ENCODE measurements around the gene PFDN2. TPM values are rescaled to one million over a fixed set of nuclear protein-coding genes. Genes with fewer than 3 reads are reported as not detected.

PFDN2 gene
- total RNA-seq, 2 experiments from 2014 or later, result 52.7 to 95.3 TPM

DNA sequence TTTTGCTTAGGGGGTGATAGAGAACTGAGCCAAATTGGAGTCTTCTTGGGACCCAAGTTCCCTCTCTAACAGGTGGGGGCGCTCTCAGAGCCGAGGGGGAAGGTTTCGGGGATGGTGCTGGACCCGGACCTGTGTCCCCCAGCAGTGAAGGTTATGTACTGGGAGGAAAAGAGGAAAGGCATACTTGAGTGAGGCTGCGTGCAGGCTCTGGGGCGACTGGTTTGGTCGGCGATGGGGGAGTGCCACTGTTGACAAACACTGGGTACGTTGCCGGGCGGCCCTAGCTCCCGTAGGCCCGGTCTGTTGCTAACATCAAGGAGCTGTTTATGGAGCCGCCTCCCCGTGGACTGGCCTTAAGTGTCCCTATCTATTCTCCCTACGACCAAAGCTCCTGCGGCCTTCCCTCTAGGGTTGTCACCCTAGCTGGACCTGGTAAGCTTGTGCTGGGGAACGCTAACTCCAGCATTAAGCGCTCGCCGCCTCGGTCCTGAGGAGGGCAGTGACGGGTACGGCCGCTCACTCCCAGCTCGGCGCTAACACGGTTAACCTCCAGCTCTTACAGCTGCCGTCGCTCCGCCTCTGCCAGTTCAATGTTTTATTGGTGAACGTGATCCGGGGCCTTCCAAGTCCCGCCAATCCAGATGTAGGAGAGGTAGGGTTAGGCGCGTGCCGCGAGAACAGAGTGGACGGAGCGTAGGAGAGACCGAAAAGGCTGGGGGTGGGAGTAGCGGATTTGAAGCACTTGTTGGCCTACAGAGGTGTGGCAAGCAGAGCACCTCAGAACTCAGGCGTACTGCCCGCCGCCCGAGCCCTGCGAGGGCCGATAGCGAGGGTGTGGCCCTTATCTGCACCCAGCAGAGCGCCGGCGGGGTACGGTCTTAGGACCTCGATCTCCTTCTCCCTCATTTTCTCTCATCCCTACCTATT lies 48.2 kb upstream of the PFDN2 start, which contains the start of gene PPOX:
Gene PPOX (plus strand): TSS at position 685 of the 927 bp plus-strand sequence. CDS start 422 bp downstream, outside the sequence.
- intact Hi-C loops (cut with micrococcal nuclease; ENCODE audit: unreplicated experiment), result loop anchor here (1.0 kb wide), 1 partner anchor 11 kb away; the partner anchor contains the start of gene B4GALT3
- CTCF ChIA-PET (ENCODE audit: unreplicated experiment), result interaction anchor here (0.6 to 2.0 kb wide), 10 partner anchors 9 to 458 kb away, joined by 3 to 10 read pairs (median 4); partner anchors contain the start of genes APOA2 and B4GALT3
- H3K4me3 ChIP-seq (ENCODE audit: low read depth, low read length, poor library complexity, severe bottlenecking), result peak within 1 kb of the TSS; percentile 79

DNA sequence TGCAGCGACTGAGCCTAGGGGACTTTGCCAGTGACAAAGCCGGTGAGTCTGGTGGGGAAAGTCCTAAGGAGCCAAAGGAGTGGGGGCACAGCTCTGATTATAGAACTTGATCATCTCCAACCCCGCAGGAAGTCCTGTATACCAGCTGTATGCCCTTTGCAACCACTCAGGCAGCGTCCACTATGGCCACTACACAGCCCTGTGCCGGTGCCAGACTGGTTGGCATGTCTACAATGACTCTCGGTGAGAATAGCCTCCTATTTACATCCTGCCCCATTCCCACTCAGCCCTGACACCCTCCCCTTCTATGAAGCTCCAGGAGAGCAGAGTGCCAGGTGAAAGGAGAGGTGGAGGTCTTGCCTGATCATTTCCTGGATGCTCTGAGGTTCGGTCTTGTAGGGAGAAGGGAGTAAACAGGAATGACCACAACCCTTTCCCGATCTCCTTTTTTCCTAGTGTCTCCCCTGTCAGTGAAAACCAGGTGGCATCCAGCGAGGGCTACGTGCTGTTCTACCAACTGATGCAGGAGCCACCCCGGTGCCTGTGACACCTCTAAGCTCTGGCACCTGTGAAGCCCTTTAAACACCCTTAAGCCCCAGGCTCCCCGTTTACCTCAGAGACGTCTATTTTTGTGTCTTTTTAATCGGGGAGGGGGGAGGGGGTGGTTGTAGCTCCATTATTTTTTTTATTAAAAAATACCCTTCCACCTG lies 47.2 kb upstream of the PFDN2 start:
- Histone ChIP-seq H3K4me2 (ENCODE audit: low read length) (peak overlapping the region; percentile 97), H3K27ac (ENCODE audit: low read depth, low read length, poor library complexity, severe bottlenecking) (peak overlapping the region; percentile 57), H2AFZ (ENCODE audit: low read length) (no peak overlapping the region), H3K4me3 (ENCODE audit: low read depth, low read length, poor library complexity, severe bottlenecking) (peak overlapping the region; percentile 79), H3K9me2 (ENCODE audit: insufficient read depth, low read length) (no peaks in the 10 kb centered on the region), H3K79me2 (ENCODE audit: insufficient read depth, low read depth, low read length) (peaks cover 3% of the 10 kb centered on the region; the same call in 1 of the 2 replicates), H3K36me3 (ENCODE audit: insufficient read depth, low read length) (peaks cover 29% of the 10 kb centered on the region; the same call in 1 of the 2 replicates), H4K20me1 (ENCODE audit: insufficient read depth, low read length) (no peaks in the 10 kb centered on the region), H3K4me1 (ENCODE audit: insufficient read depth, low read length, poor library complexity, severe bottlenecking) (peaks cover 19% of the 10 kb centered on the region), H3K9me3 (ENCODE audit: low read length) (no peaks in the 10 kb centered on the region)
- BruUV-seq (replicated peaks), result no TSS peak
- intact Hi-C loops (cut with micrococcal nuclease; ENCODE audit: unreplicated experiment), result no loop called here
- ChIA-PET CTCF (ENCODE audit: unreplicated experiment) (interaction anchor here (0.9 to 2.0 kb wide), 3 partner anchors 27 to 119 kb away, joined by 3 to 5 read pairs (median 4); no protein-coding TSS in a partner anchor), POLR2A (interaction anchor here (0.5 to 3.9 kb wide), 8 partner anchors 11 to 492 kb away, joined by 3 to 23 read pairs (median 4); partner anchors contain the start of genes B4GALT3 and UFC1)
- no peak for DNase-seq (ENCODE audit: low spot score)
- no peak for TF ChIP-seq CTCF (conservative IDR thresholded peaks at IDR 0.05; ENCODE audit: low read length)
- no peak for TF ChIP-seq EZH2phosphoT487 (IDR thresholded peaks at IDR 0.05; ENCODE audit: borderline replicate concordance, low read depth, low read length)

More for the DNA sequence above, 48.2 kb upstream of the PFDN2 start, which contains the start of gene PPOX:
- POLR2A ChIA-PET, result interaction anchor here (0.5 to 3.9 kb wide), 16 partner anchors 8 to 493 kb away, joined by 3 to 23 read pairs (median 4); partner anchors contain the start of genes B4GALT3, NIT1, PFDN2 and UFC1
- peak within 1 kb of the TSS; percentile 57 for H3K27ac ChIP-seq (ENCODE audit: low read depth, low read length, poor library complexity, severe bottlenecking)
- H3K9me3 ChIP-seq (ENCODE audit: low read length), result no peaks in the 10 kb centered on the region
- peaks cover 37% of the 10 kb centered on the region for H3K36me3 ChIP-seq (ENCODE audit: insufficient read depth, low read length)
- TF ChIP-seq EZH2phosphoT487 (IDR thresholded peaks at IDR 0.05; ENCODE audit: borderline replicate concordance, low read depth, low read length), result no peak
- TF ChIP-seq CTCF (conservative IDR thresholded peaks at IDR 0.05; ENCODE audit: low read length), result peak; percentile 87
- H4K20me1 ChIP-seq (ENCODE audit: insufficient read depth, low read length), result no peaks in the 10 kb centered on the region
- peak within 1 kb of the TSS; percentile 74 for H2AFZ ChIP-seq (ENCODE audit: low read length)
- H3K4me1 ChIP-seq (ENCODE audit: insufficient read depth, low read length, poor library complexity, severe bottlenecking), result peaks cover 14% of the 10 kb centered on the region
- H3K79me2 ChIP-seq (ENCODE audit: insufficient read depth, low read depth, low read length), result no peaks in the 10 kb centered on the region; the same call in 1 of the 2 replicates
- H3K9me2 ChIP-seq (ENCODE audit: insufficient read depth, low read length), result no peaks in the 10 kb centered on the region
- peak within 1 kb of the TSS; percentile 97 for H3K4me2 ChIP-seq (ENCODE audit: low read length)
- peak; percentile 97 for DNase-seq (ENCODE audit: low spot score)
- no TSS peak for BruUV-seq (replicated peaks)

Data from OCI-LY7 (cell line).